K562 (cell line): ENCODE results near the gene COQ8B. TPM values are rescaled to one million over a fixed set of nuclear protein-coding genes. Genes with fewer than 3 reads are reported as not detected.

ENCODE experiments used
- BRD9 ChIP-seq: fragments of 450-650 bp; IDR thresholded peaks from 2 replicates; pipeline ENCODE4 v1.6.1; 2018; ENCODE audit warnings: low read depth; ENCODE audit not compliant: partially characterized antibody
- CREM ChIP-seq: IDR thresholded peaks from 2 replicates; pipeline ENCODE4 v1.6.1; 2014; ENCODE audit warnings: antibody characterized with exemption, low read depth
- DPF2 ChIP-seq: fragments of 450-650 bp; IDR thresholded peaks from 2 replicates; pipeline ENCODE4 v1.6.1; 2016
- EP400 ChIP-seq: fragments of 450-650 bp; IDR thresholded peaks from 2 replicates; pipeline ENCODE4 v1.6.1; 2017; ENCODE audit warnings: antibody characterized with exemption, mild to moderate bottlenecking, moderate library complexity
- HDAC3 ChIP-seq: fragments of 450-650 bp; IDR thresholded peaks from 2 replicates; pipeline ENCODE4 v1.6.1; 2018; ENCODE audit warnings: borderline replicate concordance, mild to moderate bottlenecking, moderate library complexity; ENCODE audit not compliant: partially characterized antibody
- JUNB ChIP-seq: fragments of 450-650 bp; formaldehyde crosslinking; conservative IDR thresholded peaks from 2 replicates; pipeline ENCODE4 v1.4.0; 2020; ENCODE audit warnings: mild to moderate bottlenecking
- MTA1 ChIP-seq: fragments of 450-650 bp; IDR thresholded peaks from 2 replicates; pipeline ENCODE4 v1.6.1; 2017; ENCODE audit warnings: borderline replicate concordance
- PML ChIP-seq: IDR thresholded peaks from 2 replicates; pipeline ENCODE4 v1.6.1; 2012; ENCODE audit warnings: low read length, inconsistent platforms
- SLC30A9 ChIP-seq: fragments of 250-450 bp; sonication (Bioruptor Pico); IDR thresholded peaks from 2 replicates; pipeline ENCODE4 v1.8.0; 2022; ENCODE audit warnings: mild to moderate bottlenecking, moderate library complexity
- SMAD3 ChIP-seq: fragments of 450-650 bp; formaldehyde crosslinking; conservative IDR thresholded peaks from 2 replicates; pipeline ENCODE4 v1.4.0; 2020; ENCODE audit warnings: mild to moderate bottlenecking
- SMARCB1 ChIP-seq: IDR thresholded peaks from 2 replicates; pipeline ENCODE4 v1.6.1; 2011; ENCODE audit warnings: improper control_type of control experiment, low read depth; ENCODE audit not compliant: insufficient read length
- SP2 ChIP-seq: IDR thresholded peaks from 2 replicates; pipeline ENCODE4 v1.6.1; 2011; ENCODE audit warnings: mild to moderate bottlenecking, low read depth, low read length, moderate library complexity; ENCODE audit not compliant: poor library complexity, severe bottlenecking; ENCODE audit errors: extremely low read depth
- TRIM28 ChIP-seq: fragments of 450-650 bp; IDR thresholded peaks from 2 replicates; pipeline ENCODE4 v1.6.1; 2017
- ZBTB7A ChIP-seq: IDR thresholded peaks from 2 replicates; pipeline ENCODE4 v1.6.1; 2011; ENCODE audit warnings: low read depth, mild to moderate bottlenecking, low read length, moderate library complexity, borderline replicate concordance; ENCODE audit not compliant: control insufficient read depth
- ZFP30 ChIP-seq: fragments of 250-450 bp; sonication (Bioruptor Pico); IDR thresholded peaks from 2 replicates; pipeline ENCODE4 v1.8.0; 2022; ENCODE audit warnings: moderate library complexity, mild to moderate bottlenecking, inconsistent platforms, borderline replicate concordance
- ZNF224 ChIP-seq: sonication (generic); formaldehyde crosslinking; IDR thresholded peaks from 2 replicates; pipeline ENCODE4 v1.8.0; 2022; ENCODE audit warnings: mild to moderate bottlenecking, missing genetic modification reagents
- ZNF3 ChIP-seq: fragments of 250-450 bp; sonication (Bioruptor Pico); IDR thresholded peaks from 2 replicates; pipeline ENCODE4 v1.5.0; 2021; ENCODE audit warnings: mild to moderate bottlenecking, moderate library complexity
- ZNF445 ChIP-seq: fragments of 250-450 bp; sonication (Bioruptor Pico); IDR thresholded peaks from 2 replicates; pipeline ENCODE4 v1.4.0; 2020; ENCODE audit warnings: low read depth, mild to moderate bottlenecking, moderate library complexity
- polyA plus RNA-seq, 8 experiments: library from polyadenylated mRNA; depleted of rRNA in 4 of 8; stranded (reverse) in 5 of 8; unstranded in 3 of 8; fragments of >200 nt; fragmentation: Nextera tagmentation in 2 of 8; fragmentation: Illumina TruSeq in 1 of 8; extraction: Ambion mirVana in 2 of 8; extraction: Trizol in 1 of 8; gene quantifications; 2 replicates each; pipeline versions ENCODE4 v1.2.1 to v1.2.3, GENCODE V29; 2011 to 2014; ENCODE audit warnings: inconsistent platforms in 1 of 8, missing spikeins in 1 of 8
- total RNA-seq, 7 experiments: library from RNA; depleted of rRNA in 6 of 7; stranded (reverse); fragments of >200 nt in 6 of 7; fragmentation: Illumina TruSeq in 2 of 7; extraction: Trizol in 2 of 7; gene quantifications; 2 replicates each; pipeline versions ENCODE4 v1.2.1 to v1.2.3, GENCODE V29; 2011 to 2021; ENCODE audit warnings: low replicate concordance in 1 of 7
- TF ChIP-seq, protein P1 (sequence below): fragments of 450-650 bp; conservative IDR thresholded peaks from 2 replicates; pipeline ENCODE4 v1.6.1; 2016; ENCODE audit warnings: missing genetic modification characterization, low read depth, mild to moderate bottlenecking, control low read depth, missing compliant biosample characterization
- TF ChIP-seq, protein P2 (sequence below): sonication (generic); formaldehyde crosslinking; IDR thresholded peaks from 2 replicates; pipeline ENCODE4 v1.9.0; 2022; ENCODE audit warnings: mild to moderate bottlenecking, missing genetic modification reagents
- TF ChIP-seq, protein P3 (sequence below): fragments of 450-650 bp; IDR thresholded peaks from 2 replicates; pipeline ENCODE4 v1.6.1; 2016; ENCODE audit warnings: missing biosample characterization, missing genetic modification characterization
- TF ChIP-seq, protein P4 (sequence below), 2 experiments: IDR thresholded peaks in 1 of 2; conservative IDR thresholded peaks in 1 of 2; 2 replicates each; pipeline ENCODE4 v1.6.1; 2016; ENCODE audit warnings: low read depth in 2 of 2, mild to moderate bottlenecking in 1 of 2, missing compliant biosample characterization in 1 of 2, missing genetic modification characterization in 1 of 2, moderate library complexity in 1 of 2

The COQ8B gene
- total and polyA plus RNA-seq, 9 of the 15 experiments (the other 6 are each of a cell fraction or from before 2014, with no cell fraction given), result 0.41 to 32.3 (median 12.9) TPM

DNA sequence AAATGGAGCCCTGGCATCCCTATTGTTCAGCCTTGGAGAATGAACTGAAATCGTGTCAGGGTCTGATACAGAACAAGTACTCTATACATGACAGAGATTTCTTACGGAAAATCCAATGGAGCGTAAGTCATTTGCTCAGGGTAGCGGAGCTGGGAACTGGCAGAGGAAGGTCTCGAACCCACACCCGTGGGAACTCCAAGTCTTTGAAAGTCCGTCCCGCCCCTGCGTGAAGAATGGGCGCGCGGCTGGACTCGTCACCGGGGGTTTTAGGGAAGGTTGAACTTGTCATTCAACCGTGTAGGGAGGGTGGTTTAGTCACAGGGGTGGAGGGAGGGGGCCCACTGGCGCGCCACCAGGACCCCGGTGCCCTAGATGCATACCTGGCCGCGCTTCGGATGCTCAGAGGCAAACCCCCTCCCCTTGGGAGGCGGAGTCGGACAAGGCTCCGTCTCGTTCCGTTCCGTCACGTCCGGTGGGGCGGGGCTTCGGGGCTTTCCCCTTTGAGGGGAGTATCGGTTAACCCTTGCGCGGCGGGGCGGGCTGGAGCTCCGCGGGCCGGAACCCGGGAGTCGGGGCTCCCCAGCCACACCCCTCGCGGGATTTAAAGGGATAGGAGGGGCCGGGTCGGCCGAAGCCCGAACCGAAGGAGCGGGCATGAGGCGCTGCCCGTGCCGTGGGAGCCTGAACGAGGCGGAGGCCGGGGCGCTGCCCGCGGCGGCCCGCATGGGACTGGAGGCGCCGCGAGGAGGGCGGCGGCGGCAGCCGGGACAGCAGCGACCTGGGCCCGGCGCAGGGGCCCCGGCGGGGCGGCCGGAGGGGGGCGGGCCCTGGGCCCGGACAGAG is at the start of gene COQ8B, which contains the start of gene ITPKC (continued):
- TF ChIP-seq SMARCB1, result no peak
- TF ChIP-seq ZNF445 (CRISPR knock-in tag), result no peak
- TF ChIP-seq HDAC3, result no peak
- TF ChIP-seq SP2, result no peak
- TF ChIP-seq, protein P1, sequence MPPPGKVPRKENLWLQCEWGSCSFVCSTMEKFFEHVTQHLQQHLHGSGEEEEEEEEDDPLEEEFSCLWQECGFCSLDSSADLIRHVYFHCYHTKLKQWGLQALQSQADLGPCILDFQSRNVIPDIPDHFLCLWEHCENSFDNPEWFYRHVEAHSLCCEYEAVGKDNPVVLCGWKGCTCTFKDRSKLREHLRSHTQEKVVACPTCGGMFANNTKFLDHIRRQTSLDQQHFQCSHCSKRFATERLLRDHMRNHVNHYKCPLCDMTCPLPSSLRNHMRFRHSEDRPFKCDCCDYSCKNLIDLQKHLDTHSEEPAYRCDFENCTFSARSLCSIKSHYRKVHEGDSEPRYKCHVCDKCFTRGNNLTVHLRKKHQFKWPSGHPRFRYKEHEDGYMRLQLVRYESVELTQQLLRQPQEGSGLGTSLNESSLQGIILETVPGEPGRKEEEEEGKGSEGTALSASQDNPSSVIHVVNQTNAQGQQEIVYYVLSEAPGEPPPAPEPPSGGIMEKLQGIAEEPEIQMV (tag), result no peak
- TF ChIP-seq TRIM28, result no peak
- TF ChIP-seq ZBTB7A, result peak; percentile 69
- no peak for TF ChIP-seq DPF2
- TF ChIP-seq ZFP30 (CRISPR knock-in tag), result no peak
- no peak for TF ChIP-seq PML
- no peak for TF ChIP-seq SLC30A9
- TF ChIP-seq SMAD3 (CRISPR knock-in tag), result no peak
- peak; percentile 72 for TF ChIP-seq EP400
- TF ChIP-seq, protein P2, sequence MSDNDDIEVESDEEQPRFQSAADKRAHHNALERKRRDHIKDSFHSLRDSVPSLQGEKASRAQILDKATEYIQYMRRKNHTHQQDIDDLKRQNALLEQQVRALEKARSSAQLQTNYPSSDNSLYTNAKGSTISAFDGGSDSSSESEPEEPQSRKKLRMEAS, result peak; percentile 38; the same call in 1 of the 2 replicates
- TF ChIP-seq MTA1, result peak; percentile 94
- TF ChIP-seq ZNF3, result no peak
- TF ChIP-seq JUNB (CRISPR knock-in tag), result no peak
- TF ChIP-seq ZNF224 (CRISPR knock-in tag), result no peak
- TF ChIP-seq BRD9, result no peak
- TF ChIP-seq, protein P3, sequence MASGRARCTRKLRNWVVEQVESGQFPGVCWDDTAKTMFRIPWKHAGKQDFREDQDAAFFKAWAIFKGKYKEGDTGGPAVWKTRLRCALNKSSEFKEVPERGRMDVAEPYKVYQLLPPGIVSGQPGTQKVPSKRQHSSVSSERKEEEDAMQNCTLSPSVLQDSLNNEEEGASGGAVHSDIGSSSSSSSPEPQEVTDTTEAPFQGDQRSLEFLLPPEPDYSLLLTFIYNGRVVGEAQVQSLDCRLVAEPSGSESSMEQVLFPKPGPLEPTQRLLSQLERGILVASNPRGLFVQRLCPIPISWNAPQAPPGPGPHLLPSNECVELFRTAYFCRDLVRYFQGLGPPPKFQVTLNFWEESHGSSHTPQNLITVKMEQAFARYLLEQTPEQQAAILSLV (tag), result no peak
- peak; percentile 96 for TF ChIP-seq CREM
- TF ChIP-seq, protein P4, sequence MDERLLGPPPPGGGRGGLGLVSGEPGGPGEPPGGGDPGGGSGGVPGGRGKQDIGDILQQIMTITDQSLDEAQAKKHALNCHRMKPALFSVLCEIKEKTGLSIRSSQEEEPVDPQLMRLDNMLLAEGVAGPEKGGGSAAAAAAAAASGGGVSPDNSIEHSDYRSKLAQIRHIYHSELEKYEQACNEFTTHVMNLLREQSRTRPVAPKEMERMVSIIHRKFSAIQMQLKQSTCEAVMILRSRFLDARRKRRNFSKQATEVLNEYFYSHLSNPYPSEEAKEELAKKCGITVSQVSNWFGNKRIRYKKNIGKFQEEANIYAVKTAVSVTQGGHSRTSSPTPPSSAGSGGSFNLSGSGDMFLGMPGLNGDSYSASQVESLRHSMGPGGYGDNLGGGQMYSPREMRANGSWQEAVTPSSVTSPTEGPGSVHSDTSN (CRISPR knock-in tag; IDR thresholded peaks at IDR 0.05; ENCODE audit: low read depth), result no peak
- TF ChIP-seq, protein P4 (tag; conservative IDR thresholded peaks at IDR 0.05; ENCODE audit: low read depth), result no peak
